SK-N-SH (cell line): Measurements from ENCODE around the gene GALM.

Experiments used
- EP300 ChIP-seq, 2 experiments: IDR thresholded peaks; 2 replicates each; pipeline versions ENCODE4 v1.4.0 to v1.6.1; 2012; ENCODE audit warnings: borderline replicate concordance in 1 of 2, low read depth in 1 of 2, low read length in 1 of 2
- JUND ChIP-seq: IDR thresholded peaks from 2 replicates; pipeline ENCODE4 v1.4.0; 2012
- POLR2AphosphoS5 ChIP-seq: IDR thresholded peaks from 2 replicates; pipeline ENCODE4 v1.6.1; 2012; ENCODE audit warnings: low read depth, low read length
- SIN3A ChIP-seq: IDR thresholded peaks from 2 replicates; pipeline ENCODE4 v1.6.1; 2012; ENCODE audit warnings: low read depth, mild to moderate bottlenecking, low read length, moderate library complexity, borderline replicate concordance
- TAF1 ChIP-seq: IDR thresholded peaks from 2 replicates; pipeline ENCODE4 v1.6.1; 2012; ENCODE audit warnings: low read depth, mild to moderate bottlenecking, low read length, moderate library complexity, borderline replicate concordance
- TF ChIP-seq, protein P1 (sequence below): fragments of 200-600 bp; sonication (generic); IDR thresholded peaks from 2 replicates; pipeline ENCODE4 v1.6.1; 2017; ENCODE audit warnings: antibody characterized with exemption, mild to moderate bottlenecking, moderate library complexity
- TF ChIP-seq, protein P2 (sequence below): IDR thresholded peaks from 2 replicates; pipeline ENCODE4 v1.4.0; 2012; ENCODE audit warnings: low read depth

GRCh38 chr2:38706846-38707345 is 41.0 kb downstream of the GALM start:
- TF ChIP-seq JUND (no peak), TAF1 (no peak), EP300 (IDR thresholded peaks at IDR 0.05; ENCODE audit: borderline replicate concordance in 1 of 2, low read depth in 1 of 2, low read length in 1 of 2) (no peak), SIN3A (no peak), POLR2AphosphoS5 (no peak)
- TF ChIP-seq, protein P1, sequence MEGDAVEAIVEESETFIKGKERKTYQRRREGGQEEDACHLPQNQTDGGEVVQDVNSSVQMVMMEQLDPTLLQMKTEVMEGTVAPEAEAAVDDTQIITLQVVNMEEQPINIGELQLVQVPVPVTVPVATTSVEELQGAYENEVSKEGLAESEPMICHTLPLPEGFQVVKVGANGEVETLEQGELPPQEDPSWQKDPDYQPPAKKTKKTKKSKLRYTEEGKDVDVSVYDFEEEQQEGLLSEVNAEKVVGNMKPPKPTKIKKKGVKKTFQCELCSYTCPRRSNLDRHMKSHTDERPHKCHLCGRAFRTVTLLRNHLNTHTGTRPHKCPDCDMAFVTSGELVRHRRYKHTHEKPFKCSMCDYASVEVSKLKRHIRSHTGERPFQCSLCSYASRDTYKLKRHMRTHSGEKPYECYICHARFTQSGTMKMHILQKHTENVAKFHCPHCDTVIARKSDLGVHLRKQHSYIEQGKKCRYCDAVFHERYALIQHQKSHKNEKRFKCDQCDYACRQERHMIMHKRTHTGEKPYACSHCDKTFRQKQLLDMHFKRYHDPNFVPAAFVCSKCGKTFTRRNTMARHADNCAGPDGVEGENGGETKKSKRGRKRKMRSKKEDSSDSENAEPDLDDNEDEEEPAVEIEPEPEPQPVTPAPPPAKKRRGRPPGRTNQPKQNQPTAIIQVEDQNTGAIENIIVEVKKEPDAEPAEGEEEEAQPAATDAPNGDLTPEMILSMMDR = no peak
- TF ChIP-seq, protein P2, sequence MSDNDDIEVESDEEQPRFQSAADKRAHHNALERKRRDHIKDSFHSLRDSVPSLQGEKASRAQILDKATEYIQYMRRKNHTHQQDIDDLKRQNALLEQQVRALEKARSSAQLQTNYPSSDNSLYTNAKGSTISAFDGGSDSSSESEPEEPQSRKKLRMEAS = no peak
